ENCODE results near the gene S1PR4. TPM values are rescaled to one million over a fixed set of nuclear protein-coding genes. Genes with fewer than 3 reads are reported as not detected.

S1PR4 gene, protein sequence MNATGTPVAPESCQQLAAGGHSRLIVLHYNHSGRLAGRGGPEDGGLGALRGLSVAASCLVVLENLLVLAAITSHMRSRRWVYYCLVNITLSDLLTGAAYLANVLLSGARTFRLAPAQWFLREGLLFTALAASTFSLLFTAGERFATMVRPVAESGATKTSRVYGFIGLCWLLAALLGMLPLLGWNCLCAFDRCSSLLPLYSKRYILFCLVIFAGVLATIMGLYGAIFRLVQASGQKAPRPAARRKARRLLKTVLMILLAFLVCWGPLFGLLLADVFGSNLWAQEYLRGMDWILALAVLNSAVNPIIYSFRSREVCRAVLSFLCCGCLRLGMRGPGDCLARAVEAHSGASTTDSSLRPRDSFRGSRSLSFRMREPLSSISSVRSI
- total RNA-seq (ENCODE audit: low replicate concordance): not detected in 2 replicates
- long read RNA-seq: 0 reads

DNA sequence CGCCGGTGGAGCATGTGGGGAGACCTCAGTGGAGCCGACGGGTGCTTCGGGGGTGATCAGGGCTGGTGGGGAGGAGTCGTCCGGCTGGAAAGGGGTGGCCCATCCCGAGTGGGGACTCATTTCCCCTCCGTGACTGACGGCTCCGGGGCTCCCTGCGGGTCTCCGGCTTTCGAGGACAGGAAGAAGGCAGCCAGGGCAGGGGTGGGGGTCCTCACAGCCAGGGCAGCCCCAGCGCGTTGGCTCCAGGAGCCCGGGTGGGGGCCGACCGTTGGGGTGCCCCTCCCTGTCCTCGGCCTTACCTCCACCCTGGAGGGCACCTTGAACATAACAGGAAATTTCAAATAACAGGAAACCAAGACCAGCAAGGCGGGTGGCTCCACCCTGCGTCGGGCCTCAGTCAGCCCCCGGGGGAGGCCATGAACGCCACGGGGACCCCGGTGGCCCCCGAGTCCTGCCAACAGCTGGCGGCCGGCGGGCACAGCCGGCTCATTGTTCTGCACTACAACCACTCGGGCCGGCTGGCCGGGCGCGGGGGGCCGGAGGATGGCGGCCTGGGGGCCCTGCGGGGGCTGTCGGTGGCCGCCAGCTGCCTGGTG, at the start of gene S1PR4:
Gene S1PR4 (plus strand): TSS at position 393 of the 596 bp plus-strand sequence. CDS start 24 bp downstream, at position 417.
- Mint-ChIP-seq H3K27ac (no peak within 1 kb of the TSS), H3K36me3 (no peaks in the 10 kb centered on the region), H3K27me3 (no peaks in the 10 kb centered on the region), H3K4me1 (ENCODE audit: unreplicated experiment) (no peaks in the 10 kb centered on the region), H3K4me3 (no peak within 1 kb of the TSS), H3K9me3 (no peaks in the 10 kb centered on the region)
- DNase-seq (ENCODE audit: extremely low spot score, unreplicated experiment): peak; percentile 68
- TF ChIP-seq, protein P1, sequence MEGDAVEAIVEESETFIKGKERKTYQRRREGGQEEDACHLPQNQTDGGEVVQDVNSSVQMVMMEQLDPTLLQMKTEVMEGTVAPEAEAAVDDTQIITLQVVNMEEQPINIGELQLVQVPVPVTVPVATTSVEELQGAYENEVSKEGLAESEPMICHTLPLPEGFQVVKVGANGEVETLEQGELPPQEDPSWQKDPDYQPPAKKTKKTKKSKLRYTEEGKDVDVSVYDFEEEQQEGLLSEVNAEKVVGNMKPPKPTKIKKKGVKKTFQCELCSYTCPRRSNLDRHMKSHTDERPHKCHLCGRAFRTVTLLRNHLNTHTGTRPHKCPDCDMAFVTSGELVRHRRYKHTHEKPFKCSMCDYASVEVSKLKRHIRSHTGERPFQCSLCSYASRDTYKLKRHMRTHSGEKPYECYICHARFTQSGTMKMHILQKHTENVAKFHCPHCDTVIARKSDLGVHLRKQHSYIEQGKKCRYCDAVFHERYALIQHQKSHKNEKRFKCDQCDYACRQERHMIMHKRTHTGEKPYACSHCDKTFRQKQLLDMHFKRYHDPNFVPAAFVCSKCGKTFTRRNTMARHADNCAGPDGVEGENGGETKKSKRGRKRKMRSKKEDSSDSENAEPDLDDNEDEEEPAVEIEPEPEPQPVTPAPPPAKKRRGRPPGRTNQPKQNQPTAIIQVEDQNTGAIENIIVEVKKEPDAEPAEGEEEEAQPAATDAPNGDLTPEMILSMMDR (conservative IDR thresholded peaks at IDR 0.05): no peak

DNA sequence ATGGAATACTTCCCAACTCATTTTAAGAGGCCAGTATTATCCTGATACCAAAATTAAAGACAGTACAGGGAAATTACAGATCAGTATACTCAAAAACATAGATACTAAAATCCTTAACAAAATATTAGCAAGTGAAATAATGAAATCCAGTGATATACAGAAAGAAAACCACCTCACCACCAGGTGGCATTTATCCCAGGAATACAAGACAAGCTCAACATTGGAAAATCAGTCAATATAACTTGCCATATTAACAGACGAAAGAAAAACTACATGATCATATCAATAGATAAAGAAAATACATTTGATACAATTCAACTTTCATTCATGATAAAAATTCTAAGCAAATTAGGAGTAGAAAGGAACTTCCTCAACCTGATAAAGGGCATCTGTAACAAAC, 49.5 kb upstream of the S1PR4 start:
- no peak for DNase-seq (ENCODE audit: extremely low spot score, unreplicated experiment)
- Mint-ChIP-seq H3K36me3 (no peaks in the 10 kb centered on the region), H3K27me3 (no peaks in the 10 kb centered on the region), H3K4me1 (ENCODE audit: unreplicated experiment) (peaks cover 8% of the 10 kb centered on the region), H3K27ac (peak overlapping the region; percentile 30), H3K9me3 (peaks cover 4% of the 10 kb centered on the region), H3K4me3 (no peak overlapping the region)
- TF ChIP-seq, protein P1 (conservative IDR thresholded peaks at IDR 0.05): peak; percentile 68

DNA sequence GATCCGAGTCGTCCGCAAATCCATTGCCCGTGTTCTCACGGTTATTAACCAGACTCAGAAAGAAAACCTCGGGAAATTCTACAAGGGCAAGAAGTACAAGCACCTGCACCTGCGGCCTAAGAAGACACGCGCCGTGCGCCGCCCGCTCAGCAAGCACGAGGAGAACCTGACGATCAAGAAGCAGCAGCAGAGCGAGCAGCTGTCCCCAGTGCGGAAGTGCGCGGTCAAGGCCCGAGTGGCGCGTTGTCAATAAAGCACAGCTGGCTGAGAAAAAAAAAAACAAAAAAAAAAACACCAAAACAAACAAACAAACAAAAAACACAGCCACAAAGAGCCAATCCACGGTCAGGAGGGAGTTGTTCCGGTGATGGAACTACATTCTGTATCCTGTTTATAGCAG, 47.4 kb upstream of the S1PR4 start:
- Mint-ChIP-seq H3K27ac (no peak overlapping the region), H3K4me3 (no peak overlapping the region)

DNA sequence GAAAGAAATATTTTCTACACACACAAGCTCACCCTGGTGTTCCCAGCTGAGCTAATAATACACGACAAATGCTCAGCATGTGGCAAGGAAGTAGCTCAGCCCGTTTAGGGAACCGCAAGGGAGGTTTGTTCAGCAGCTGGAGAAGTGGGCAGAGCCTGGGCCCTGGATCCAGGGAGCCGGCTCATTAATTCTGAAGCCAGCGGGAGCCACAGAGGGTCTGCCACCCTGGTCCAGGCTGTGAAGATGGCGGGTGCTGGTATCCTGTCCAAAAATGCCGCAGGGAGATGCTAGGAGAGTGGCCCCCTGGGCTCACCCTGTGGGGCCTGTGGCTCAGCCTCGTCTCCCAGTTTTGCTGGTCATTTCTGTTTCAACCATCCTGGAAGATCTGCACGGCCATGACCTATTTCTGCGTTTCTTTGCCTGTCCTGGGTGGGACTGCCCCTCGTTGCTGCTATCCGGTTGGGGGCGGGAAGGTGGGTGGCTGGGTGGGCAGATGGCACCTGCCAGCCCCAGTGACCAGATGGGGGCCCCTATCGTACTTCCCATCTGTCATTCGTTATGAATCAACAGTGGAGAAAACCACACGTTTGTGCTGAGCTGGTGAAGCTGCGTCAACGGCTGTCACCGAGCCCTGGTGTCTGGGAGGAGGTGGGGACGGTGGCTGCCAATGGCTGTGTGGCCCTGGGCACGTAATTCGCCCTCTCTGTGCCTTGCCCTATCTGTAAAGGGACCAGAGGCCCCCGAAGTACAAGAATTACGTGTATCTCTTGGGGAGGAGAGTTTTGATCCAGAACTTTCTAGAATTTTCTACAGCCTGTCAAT, 45.4 kb upstream of the S1PR4 start:
- H3K27ac Mint-ChIP-seq: no peak overlapping the region
- H3K4me3 Mint-ChIP-seq: no peak overlapping the region
- no peaks in the 10 kb centered on the region for H3K36me3 Mint-ChIP-seq
- peaks cover 2% of the 10 kb centered on the region for H3K27me3 Mint-ChIP-seq
- peaks cover 9% of the 10 kb centered on the region for H3K4me1 Mint-ChIP-seq (ENCODE audit: unreplicated experiment)
- TF ChIP-seq, protein P1 (conservative IDR thresholded peaks at IDR 0.05): no peak
- no peak for DNase-seq (ENCODE audit: extremely low spot score, unreplicated experiment)
- H3K9me3 Mint-ChIP-seq: peaks cover 4% of the 10 kb centered on the region

More for the DNA sequence above, 47.4 kb upstream of the S1PR4 start:
- peaks cover 5% of the 10 kb centered on the region for H3K4me1 Mint-ChIP-seq (ENCODE audit: unreplicated experiment)
- TF ChIP-seq, protein P1 (conservative IDR thresholded peaks at IDR 0.05): no peak
- DNase-seq (ENCODE audit: extremely low spot score, unreplicated experiment): no peak
- H3K27me3 Mint-ChIP-seq: no peaks in the 10 kb centered on the region
- peaks cover 4% of the 10 kb centered on the region for H3K9me3 Mint-ChIP-seq
- no peaks in the 10 kb centered on the region for H3K36me3 Mint-ChIP-seq

DNA sequence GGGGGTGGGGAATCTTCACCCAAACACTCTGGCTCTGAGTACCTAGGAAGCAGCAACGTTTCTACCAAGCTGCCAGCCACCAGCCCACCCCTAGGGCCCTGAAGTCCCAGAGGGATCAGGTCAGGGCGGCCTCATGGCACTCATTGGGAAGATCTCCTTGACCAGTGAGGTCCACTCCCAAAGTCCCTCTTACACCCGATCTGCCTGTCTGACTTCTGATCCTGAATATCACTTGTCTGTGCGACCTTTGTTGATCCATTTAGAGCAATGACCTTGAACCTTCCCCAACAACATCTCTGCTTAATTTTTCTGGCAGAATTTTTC, 44.8 kb upstream of the S1PR4 start:
- peaks cover 2% of the 10 kb centered on the region for H3K27me3 Mint-ChIP-seq
- peaks cover 9% of the 10 kb centered on the region for H3K4me1 Mint-ChIP-seq (ENCODE audit: unreplicated experiment)
- peaks cover 4% of the 10 kb centered on the region for H3K9me3 Mint-ChIP-seq
- H3K36me3 Mint-ChIP-seq: no peaks in the 10 kb centered on the region
- TF ChIP-seq, protein P1 (conservative IDR thresholded peaks at IDR 0.05): no peak
- DNase-seq (ENCODE audit: extremely low spot score, unreplicated experiment): no peak
- H3K27ac Mint-ChIP-seq: no peak overlapping the region
- H3K4me3 Mint-ChIP-seq: no peak overlapping the region

All from type B pancreatic cell (in vitro differentiated cells).